ENCODE data around the gene VOPP1. TPM values are rescaled to one million over a fixed set of nuclear protein-coding genes. Genes with fewer than 3 reads are reported as not detected.
A peak's percentile ranks its signal among the peaks of the same experiment; 100 is the strongest.

VOPP1 gene
- total RNA-seq, 4 donors from 2014 or later, result 22.1 to 79.2 (median 73.9) TPM

DNA sequence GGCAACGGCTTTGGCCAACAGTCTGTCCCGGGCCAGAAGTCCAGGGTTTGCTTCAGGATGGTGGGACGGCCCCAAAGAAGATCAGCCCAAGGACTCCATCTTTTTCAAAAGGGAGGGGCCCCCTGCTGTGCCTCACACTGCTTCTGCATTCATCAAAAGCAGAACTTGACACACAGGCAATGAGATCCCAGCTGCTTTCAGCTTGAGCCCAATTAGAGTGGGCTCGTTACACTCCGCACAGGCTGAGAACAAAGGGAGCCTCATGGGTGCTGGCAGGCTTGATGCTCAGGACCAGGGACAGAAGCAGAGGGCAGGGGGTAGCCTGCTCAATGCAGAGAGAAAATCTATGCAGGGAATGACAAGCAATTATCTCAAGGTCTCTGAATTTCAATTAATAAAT is 45.5 kb downstream of the VOPP1 start:
- peak overlapping the region in 3 of 4 donors; percentile 3 to 24 (median 23) for H3K27ac ChIP-seq
- H3K36me3 ChIP-seq, result no peaks in the 10 kb centered on the region
- intact Hi-C loops (cut with DNase I; ENCODE audit: low total_unique reads), result no loop called here
- no peaks in the 10 kb centered on the region for H3K27me3 ChIP-seq
- 64 to 83% methylated on average over 2 to 5 of the region's 5 CpGs for WGBS, 2 donors (ENCODE audit: low coverage in 1 of 2)
- TF ChIP-seq EP300 (IDR thresholded peaks at IDR 0.05; ENCODE audit: low read depth), result no peak
- no peak for TF ChIP-seq POLR2AphosphoS5 (IDR thresholded peaks at IDR 0.05)
- TF ChIP-seq, protein P1, sequence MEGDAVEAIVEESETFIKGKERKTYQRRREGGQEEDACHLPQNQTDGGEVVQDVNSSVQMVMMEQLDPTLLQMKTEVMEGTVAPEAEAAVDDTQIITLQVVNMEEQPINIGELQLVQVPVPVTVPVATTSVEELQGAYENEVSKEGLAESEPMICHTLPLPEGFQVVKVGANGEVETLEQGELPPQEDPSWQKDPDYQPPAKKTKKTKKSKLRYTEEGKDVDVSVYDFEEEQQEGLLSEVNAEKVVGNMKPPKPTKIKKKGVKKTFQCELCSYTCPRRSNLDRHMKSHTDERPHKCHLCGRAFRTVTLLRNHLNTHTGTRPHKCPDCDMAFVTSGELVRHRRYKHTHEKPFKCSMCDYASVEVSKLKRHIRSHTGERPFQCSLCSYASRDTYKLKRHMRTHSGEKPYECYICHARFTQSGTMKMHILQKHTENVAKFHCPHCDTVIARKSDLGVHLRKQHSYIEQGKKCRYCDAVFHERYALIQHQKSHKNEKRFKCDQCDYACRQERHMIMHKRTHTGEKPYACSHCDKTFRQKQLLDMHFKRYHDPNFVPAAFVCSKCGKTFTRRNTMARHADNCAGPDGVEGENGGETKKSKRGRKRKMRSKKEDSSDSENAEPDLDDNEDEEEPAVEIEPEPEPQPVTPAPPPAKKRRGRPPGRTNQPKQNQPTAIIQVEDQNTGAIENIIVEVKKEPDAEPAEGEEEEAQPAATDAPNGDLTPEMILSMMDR (IDR thresholded peaks at IDR 0.05), result no peak
- no peak for TF ChIP-seq POLR2A (IDR thresholded peaks at IDR 0.05)
- H3K4me1 ChIP-seq, result peaks cover 11 to 37% (median 14%) of the 10 kb centered on the region in 4 donors
- in situ Hi-C loops (cut with MboI; ENCODE audit: low pct_ligation_motif_present in 1 of 4, low pct_unique_long_range_greater_than_20kb in 1 of 4, low sequenced_read_pairs in 3 of 4), result no loop called here
- H3K9me3 ChIP-seq, result no peaks in the 10 kb centered on the region
- no peak overlapping the region for H3K4me3 ChIP-seq
- DNase-seq, result no peak

DNA sequence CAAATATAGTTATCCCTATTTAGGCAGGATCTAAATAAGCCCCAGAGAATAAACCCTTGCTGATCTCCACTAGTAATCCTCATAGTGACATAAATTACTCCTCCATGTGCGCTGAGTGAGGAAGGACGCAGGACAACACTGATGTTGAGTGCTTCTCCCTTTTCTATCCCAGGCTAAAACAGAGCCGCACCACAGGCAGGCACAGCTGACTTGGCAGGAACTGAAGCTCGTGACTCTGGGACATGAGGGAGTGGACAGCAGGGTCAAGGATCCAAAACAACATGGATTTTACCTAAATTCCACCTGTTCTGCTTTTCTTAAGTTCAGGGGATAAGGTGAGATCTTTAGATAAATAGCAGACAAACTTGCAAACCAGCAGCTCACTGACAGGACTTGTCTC is 46.0 kb downstream of the VOPP1 start:
- no peaks in the 10 kb centered on the region for H3K9me3 ChIP-seq
- no peak overlapping the region for H3K4me3 ChIP-seq
- 66 to 77% methylated on average over 4 of the region's 4 CpGs for WGBS, 2 donors (ENCODE audit: low coverage in 1 of 2)
- in situ Hi-C loops (cut with MboI; ENCODE audit: low pct_ligation_motif_present in 1 of 4, low pct_unique_long_range_greater_than_20kb in 1 of 4, low sequenced_read_pairs in 3 of 4) (no loop called here), intact Hi-C loops (cut with DNase I; ENCODE audit: low total_unique reads) (no loop called here)
- TF ChIP-seq EP300 (IDR thresholded peaks at IDR 0.05; ENCODE audit: low read depth) (no peak), POLR2A (IDR thresholded peaks at IDR 0.05) (no peak), POLR2AphosphoS5 (IDR thresholded peaks at IDR 0.05) (no peak)
- TF ChIP-seq, protein P1 (IDR thresholded peaks at IDR 0.05), result no peak
- H3K27ac ChIP-seq, result peak overlapping the region in 2 of 4 donors; percentile 0 to 3
- no peaks in the 10 kb centered on the region for H3K27me3 ChIP-seq
- H3K36me3 ChIP-seq, result no peaks in the 10 kb centered on the region
- peaks cover 14 to 42% (median 19%) of the 10 kb centered on the region in 4 donors for H3K4me1 ChIP-seq
- DNase-seq, result no peak

DNA sequence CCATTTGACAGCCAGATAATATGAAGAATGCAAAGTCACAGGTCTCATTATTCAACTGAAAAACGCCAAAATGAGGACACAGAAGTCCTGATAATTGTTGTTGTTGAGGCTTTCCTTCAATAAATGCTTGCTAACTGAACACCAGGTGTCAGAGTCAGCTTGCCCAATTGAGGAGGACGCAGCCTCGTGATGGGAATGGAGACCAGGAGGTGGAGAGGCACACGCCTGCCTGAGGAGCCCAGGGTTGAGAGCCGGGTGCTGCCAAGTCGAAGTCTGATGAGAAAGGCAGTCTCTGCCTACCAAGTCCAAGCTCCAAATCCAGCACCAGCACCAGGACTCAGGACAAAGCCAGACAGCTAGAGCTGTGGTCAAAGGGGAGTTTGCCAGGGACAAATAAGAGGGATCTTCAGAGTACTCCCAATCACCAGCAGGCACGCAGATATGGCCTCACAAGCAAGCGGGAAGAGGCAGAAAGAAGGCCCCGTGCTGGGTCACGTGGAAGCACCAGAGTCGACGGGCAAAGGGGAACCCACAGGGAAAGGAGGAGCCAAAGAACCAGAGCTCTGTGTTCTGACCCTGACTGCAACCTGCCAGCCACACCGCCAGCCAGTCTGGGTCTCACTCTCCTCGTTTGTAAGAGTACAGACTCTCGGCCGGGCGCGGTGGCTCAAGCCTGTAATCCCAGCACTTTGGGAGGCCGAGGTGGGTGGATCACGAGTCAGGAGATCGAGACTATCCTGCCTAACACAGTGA is 47.6 kb downstream of the VOPP1 start:
- TF ChIP-seq POLR2AphosphoS5 (IDR thresholded peaks at IDR 0.05) (no peak), EP300 (IDR thresholded peaks at IDR 0.05; ENCODE audit: low read depth) (no peak), POLR2A (IDR thresholded peaks at IDR 0.05) (no peak)
- TF ChIP-seq, protein P1 (IDR thresholded peaks at IDR 0.05), result no peak
- no peaks in the 10 kb centered on the region for H3K36me3 ChIP-seq
- DNase-seq, result no peak
- peak overlapping the region in 2 of 4 donors; percentile 23 to 39 for H3K27ac ChIP-seq
- no peak overlapping the region for H3K4me3 ChIP-seq
- no peaks in the 10 kb centered on the region for H3K9me3 ChIP-seq
- intact Hi-C loops (cut with DNase I; ENCODE audit: low total_unique reads), result no loop called here
- H3K27me3 ChIP-seq, result no peaks in the 10 kb centered on the region
- in situ Hi-C loops (cut with MboI; ENCODE audit: low pct_ligation_motif_present in 1 of 4, low pct_unique_long_range_greater_than_20kb in 1 of 4, low sequenced_read_pairs in 3 of 4), result no loop called here
- peaks cover 20 to 48% (median 25%) of the 10 kb centered on the region in 4 donors for H3K4me1 ChIP-seq
- WGBS, 2 donors (ENCODE audit: low coverage in 1 of 2), result 72 to 86% methylated on average over 4 to 21 of the region's 21 CpGs

DNA sequence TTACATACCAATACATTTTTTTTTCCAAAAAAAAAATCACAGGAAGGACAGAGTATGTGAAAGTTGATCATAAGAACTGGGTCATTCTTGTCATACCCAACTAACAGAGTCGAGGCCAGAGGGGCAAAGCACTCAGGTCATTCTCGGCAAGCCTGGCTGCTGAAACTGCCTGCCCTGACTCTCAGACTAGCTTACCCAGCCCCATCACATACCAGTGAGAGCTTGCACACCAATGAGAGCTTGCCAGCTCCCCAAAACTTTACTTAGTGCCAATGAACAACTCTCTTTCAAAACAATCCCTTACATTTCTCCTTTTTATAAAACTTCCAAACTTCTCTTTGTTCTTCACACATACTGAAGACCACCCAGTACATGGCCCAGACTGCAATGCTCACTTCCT is 48.9 kb downstream of the VOPP1 start:
- Histone ChIP-seq H3K27me3 (no peaks in the 10 kb centered on the region), H3K36me3 (peaks cover 0 to 8% (median 0%) of the 10 kb centered on the region in 4 donors), H3K9me3 (no peaks in the 10 kb centered on the region), H3K4me3 (no peak overlapping the region), H3K27ac (peak overlapping the region in 3 of 4 donors; percentile 10 to 72 (median 34)), H3K4me1 (peaks cover 20 to 48% (median 25%) of the 10 kb centered on the region in 4 donors)
- in situ Hi-C loops (cut with MboI; ENCODE audit: low pct_ligation_motif_present in 1 of 4, low pct_unique_long_range_greater_than_20kb in 1 of 4, low sequenced_read_pairs in 3 of 4) (no loop called here), intact Hi-C loops (cut with DNase I; ENCODE audit: low total_unique reads) (no loop called here)
- 74 to 77% methylated on average over 2 of the region's 2 CpGs for WGBS, 2 donors (ENCODE audit: low coverage in 1 of 2)
- no peak for DNase-seq
- TF ChIP-seq EP300 (IDR thresholded peaks at IDR 0.05; ENCODE audit: low read depth), result no peak
- TF ChIP-seq POLR2AphosphoS5 (IDR thresholded peaks at IDR 0.05), result no peak
- TF ChIP-seq POLR2A (IDR thresholded peaks at IDR 0.05), result no peak
- TF ChIP-seq, protein P1 (IDR thresholded peaks at IDR 0.05), result no peak

Measured in transverse colon (tissue), 4 donors.